GM23248 (cell line): ENCODE results near the gene CPNE5.

Experiments used
- EZH2 ChIP-seq: fragments of 200-600 bp; sonication (generic); IDR thresholded peaks from 2 replicates; pipeline ENCODE4 v1.6.1; 2018; ENCODE audit warnings: antibody characterized with exemption, mild to moderate bottlenecking; ENCODE audit not compliant: insufficient read depth, poor library complexity, severe bottlenecking
- EZH2phosphoT487 ChIP-seq: fragments of 200-600 bp; sonication (generic); IDR thresholded peaks from 2 replicates; pipeline ENCODE4 v1.6.1; 2018; ENCODE audit warnings: antibody characterized with exemption, moderate library complexity, mild to moderate bottlenecking, low read depth; ENCODE audit not compliant: insufficient read depth

DNA sequence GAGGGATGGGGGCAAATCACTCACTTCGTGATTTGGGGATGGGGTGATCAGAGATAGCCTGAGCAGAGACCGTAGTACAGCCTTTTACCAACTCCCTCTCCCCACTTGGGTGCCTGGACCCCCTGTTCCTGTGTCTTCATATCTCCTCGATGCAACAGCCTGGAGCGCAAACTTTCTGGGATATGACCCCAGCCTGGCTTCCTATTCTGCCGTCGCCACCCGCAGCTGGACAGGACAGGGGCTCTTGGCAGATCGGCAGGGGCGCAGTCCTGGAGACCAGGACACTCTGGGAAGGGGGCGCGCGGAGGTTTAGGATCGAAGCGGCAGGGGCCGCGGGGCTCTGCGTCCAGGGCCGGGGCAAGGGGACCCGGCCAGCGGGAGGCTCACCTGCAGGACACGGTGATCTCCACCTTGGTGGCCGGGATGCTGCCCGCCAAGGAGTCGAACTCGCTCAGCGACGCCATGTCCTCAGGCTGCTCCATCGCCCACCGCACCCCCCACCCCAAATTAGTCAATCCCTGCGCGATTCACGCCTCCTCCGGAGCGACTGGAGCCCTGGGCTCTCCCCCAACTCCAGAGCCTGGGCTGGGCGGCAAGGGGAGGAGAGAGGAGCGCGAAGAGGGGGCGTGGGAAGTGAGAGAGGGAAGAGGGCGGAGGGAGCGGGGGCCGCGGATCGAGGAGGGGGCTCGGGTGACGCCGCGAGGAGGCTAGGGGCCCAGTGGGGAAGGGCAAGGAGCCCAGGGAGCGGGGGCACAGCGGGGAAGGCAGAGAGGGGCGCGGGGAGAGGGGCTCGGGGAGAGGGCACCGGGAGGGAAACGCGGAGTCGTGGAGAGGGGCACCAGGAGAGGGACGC, at the start of gene CPNE5:
- TF ChIP-seq EZH2phosphoT487 = no peak
- TF ChIP-seq EZH2 = no peak
